GM18520 (cell line): ENCODE data around the gene RASL11B.
"Not testable (repeated sequence)": the region's sequence is repeated elsewhere in the genome, so short reads cannot be mapped to it uniquely, and the experiment has no call there.

Source experiments
- ATAC-seq: cut with Tn5 transposase; IDR thresholded peaks from one replicate; pipeline ENCODE4 v1.9.1; 2021; ENCODE audit not compliant: unreplicated experiment

RASL11B gene, protein sequence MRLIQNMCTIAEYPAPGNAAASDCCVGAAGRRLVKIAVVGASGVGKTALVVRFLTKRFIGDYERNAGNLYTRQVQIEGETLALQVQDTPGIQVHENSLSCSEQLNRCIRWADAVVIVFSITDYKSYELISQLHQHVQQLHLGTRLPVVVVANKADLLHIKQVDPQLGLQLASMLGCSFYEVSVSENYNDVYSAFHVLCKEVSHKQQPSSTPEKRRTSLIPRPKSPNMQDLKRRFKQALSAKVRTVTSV

DNA sequence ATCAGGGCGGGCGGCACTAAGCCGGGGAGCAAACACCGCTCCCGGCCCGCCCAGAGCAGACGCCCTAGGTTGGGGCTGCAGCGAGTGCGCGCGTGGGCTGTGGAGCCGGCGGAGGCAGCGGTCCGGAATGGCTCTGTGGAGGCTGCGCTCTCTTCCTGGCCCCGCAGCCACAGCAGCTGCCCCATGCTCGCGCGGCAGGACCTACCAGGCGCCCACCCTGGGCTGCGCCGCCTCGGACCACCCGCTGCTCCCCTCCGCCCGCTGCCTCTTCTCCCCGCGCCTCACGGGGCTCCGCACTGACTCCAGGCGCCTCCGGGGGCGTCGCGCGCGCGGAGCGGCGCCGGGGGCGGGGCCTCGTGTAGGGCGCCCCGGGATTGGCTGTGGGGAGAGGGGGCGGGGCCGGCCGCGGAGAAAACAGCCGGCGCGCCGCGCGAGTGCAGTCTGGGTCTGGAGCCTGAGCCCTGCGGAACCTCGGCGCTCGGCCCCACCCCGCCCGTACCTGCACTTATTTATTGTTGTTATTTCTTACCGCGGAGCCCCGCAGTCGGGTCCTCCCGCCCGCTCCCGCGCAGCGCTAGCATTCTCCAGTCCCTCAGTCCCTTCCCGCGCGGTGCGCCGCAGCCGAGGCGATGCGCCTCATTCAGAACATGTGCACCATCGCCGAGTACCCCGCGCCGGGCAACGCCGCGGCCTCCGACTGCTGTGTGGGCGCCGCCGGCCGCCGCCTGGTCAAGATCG, at the start of gene RASL11B:
TSS of gene RASL11B (plus strand) at position 439 of the 738 bp plus-strand sequence. CDS start at position 630, 191 bp downstream.
- ATAC-seq: peak; percentile 98

DNA sequence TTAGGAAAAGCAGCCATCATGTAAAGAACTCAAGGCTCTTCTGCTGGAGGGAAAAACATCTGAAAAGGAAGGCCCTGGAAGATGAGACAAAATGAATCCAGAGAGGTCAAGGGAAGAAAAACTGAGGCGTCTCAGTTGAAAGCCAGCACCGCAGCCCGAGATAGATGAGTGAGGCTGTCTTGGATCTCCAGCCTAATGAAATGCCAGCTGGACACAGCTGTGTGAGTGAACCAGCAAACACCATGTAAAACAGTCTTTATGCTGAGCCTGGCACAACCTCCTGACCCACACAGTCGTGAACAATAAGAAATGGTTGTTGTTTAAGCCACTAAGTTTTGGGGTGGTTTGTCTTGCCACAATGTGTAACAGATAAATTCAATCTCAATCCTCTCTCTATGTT, 48.6 kb upstream of the RASL11B start:
- no peak for ATAC-seq

DNA sequence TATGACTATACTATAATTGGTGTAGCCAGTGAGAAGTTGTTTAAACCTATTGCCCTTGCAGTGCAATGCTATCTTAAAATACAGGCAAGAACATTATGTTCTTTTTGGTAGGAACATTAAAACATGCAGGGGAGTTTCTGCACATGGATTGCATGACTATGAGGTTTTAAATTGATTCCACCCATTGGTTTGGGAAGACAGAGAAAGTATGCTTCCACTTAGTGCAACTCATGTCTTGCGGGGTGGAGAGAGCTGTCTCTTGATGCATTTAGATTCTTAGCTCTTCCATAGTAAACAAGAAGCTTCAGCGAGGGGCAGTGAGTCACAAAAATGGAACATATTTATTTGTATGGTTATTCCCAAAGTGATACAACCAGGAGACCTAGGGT, 39.5 kb upstream of the RASL11B start:
- ATAC-seq: no peak

DNA sequence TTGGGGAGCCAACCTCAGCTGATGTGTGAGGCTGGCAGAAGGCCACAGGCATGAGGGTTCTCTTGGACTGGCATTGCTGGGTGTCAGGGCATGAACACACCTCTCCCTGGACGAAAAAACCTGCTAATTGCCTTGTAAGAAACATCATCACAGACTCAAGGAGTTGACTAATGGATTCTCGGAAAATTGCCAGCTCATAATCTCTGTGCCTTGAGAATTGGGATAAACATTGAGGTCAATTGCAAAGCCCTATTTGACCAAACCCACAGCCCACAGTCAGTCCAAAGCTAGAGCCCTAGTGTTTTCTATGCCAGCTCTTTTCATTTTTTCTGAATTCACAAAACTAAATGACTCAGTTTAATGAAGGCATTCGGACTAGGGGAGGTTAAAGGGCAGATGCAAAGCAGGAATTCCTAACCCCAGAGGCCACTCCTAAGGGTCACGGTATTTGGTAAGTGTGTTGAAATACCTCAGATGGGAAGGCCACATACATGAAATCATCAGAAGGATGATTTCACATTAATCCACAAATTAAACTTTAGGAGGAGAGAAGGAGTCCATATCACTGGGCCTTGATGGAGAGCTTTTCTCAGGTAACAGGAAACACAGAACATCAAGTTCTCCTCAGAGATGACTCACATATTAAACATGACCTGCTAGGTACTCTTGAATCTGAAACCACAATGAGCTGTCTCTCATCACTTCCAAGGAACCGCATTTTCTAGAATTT, 39.0 kb upstream of the RASL11B start:
- no peak for ATAC-seq

DNA sequence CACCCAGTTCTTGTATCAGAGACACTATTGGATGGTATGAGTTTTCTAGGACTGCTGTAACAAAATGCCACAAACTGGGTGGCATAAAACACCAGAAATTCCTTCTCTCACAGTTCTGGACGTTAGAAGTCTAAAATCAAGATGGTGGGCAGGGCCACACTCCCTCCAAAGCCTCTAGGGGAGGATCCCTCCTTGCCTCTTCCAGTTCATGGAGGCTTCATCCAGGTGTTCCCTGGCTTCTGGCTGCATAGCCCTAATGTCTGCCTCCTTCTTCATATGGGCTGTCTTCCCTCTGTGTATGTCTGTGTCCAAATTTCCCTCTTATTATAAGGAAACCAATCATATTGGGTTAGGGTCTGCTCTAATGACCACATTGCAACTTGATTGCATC, 38.4 kb upstream of the RASL11B start:
- ATAC-seq: no peak

DNA sequence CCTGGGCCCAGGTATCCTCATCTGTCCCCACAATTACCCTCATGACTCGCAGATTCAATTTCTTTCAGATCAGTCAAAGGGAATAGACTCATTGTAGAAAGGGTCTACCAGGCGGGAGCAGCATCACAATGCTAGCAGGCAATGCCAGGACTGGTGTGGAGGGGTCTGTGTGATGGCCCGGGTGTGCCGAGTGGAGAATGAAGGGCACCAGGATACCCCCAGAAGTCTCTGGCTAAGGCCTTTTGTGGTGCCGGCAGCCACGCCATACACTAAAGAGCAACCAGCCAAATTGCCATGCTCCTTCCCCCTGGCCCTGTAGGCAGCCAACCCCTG, 37.9 kb upstream of the RASL11B start:
- no peak for ATAC-seq

DNA sequence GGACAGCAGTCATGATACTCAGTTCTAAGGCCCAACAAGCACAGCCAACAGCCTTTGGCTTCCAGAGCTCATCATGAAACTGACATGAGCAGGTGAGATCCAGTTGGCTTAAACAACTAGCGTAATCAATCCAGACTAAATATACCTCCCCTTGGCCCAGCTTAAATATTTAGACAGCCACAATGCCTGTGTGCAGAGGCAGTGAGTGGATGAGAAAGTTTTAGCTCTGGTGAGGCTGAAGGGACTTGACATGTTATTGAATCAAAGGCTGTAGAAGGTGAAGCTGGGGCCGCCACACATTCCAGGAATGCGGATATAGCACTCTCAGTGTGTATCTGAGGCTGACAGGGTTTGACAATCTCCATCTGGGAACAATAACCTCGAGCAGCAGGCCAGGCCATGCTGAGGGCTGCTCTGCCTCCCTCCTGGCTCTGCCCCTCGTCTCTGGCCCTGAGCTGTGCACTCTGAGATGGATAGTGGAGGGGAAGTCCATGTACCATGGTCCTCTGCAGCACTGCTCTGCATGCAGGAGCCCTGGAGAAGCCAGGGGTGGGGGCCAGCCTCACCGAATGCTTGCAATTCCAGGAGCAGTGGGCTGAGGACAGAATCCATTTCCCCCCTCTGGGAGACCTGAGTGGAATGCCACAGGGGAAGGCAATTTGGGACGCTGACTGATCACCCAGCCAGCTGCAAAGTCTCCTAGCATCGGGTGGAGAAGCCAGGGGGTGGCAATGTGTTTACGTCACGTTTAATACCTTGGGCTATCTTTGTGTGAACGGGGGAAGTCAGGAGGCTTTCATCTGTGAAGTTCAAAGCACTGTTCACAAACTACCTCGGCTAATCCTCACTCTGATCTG, 37.3 kb upstream of the RASL11B start:
- no peak for ATAC-seq

DNA sequence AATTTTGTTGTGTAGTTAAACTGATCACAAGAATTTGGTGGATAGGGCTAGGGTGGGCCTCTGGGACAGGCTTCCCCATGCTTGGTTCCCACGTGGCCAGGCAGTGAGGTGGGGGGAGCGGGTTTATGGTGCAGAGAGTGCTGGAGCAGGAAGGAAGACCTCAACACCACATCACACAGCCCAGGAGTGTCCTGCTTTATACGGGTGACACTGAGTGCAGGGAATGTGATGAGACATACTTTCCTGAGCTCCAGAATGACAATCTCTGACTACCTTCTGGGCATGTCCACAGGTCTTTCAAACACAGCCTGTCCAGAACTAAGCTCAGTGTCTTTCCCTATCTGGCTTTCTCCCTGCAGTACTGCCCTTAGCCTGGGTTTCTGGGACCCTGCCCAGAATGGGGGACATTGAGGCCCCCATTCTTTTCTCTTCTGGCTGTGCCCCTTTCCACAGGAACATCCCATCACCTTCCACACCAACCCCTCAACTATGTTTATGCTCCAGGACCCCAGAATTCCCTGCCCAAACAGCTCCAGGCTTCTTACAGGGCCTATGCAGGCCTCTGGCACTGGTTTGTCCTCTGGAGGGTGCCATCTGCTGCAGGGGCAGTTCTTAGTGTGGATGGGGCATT, 36.5 kb upstream of the RASL11B start:
- no peak for ATAC-seq

DNA sequence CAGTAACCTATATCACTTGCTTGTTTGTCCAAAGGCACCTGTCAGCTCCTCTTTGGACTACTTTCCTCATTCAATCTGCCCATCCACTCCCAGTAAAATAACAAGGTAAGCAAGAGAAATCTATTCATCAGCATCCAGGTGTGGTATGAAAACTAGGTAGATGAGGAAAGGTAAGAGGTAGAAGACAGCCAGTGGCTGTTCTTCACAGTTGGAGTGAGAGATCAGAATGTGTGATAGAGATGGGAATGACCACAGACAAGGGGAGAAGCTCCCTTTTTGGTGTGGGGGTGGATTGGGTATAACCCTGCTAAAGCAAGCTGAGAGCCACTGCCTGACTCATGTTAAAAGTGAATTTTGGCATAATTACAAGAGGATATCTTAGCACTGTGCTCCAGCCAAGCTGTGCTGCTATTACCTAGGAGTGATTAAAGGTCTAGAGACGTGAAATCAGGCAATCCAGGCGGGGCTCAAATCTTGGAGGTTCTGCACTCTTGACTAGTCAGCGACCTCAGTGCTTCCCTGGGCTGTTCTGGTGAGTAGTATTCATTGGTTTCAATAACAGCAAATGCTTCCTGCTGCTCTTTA, 28.1 kb upstream of the RASL11B start:
- ATAC-seq: no peak

DNA sequence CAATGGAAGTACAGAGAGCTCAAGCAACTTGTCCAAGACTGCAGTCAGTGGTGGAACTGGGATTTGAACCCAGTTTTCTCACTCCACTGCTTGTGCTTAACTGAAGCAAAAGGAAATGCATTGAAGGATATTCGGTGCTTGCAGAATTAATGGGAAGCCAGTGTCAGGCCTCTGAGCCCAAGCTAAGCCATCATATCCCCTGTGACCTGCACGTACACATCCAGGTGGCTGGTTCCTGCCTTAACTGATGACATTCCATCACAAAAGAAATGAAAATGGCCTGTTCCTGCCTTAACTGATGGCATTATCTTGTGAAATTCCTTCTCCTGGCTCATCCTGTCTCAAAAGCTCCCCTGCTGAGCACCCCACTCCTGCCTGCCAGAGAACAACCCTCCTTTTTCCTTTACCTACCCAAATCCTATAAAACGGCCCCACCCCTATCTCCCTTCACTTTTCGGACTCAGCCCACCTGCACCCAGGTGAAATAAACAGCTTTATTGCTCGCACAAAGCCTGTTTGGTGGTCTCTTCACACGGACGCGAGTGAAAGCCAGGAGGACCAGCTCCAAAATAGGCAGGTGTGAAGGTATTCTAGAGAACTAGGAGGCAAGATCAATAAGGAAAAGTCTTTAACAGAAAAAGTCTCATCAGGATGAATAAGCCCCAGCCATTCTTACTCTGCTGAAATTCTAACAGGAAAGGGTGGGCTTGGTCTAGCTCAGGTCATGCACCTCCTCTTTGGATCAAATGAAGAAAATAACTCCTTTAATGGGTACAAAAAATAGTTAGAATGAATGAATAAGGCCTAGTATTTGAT, 27.3 kb upstream of the RASL11B start:
- not testable (repeated sequence) for ATAC-seq

DNA sequence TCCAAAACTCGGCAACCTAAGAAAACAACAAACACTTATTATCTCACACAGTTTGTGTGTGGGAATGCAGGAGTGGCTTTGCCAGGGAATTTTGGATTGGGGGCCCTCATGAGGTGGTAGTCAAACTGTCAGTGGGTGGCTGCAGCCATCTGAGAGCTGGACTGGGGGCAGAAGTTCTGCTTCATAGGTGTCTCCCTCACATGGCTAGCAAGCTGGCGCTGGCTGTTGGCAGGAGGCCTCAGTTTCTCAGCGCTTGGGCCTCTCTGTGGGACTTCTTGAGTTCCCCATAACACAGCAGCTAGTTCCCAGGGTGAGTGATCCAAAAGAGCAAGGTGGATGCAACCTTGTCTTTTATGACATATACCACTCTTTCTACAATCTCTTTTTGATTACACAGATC, 26.0 kb upstream of the RASL11B start:
- ATAC-seq: no peak

DNA sequence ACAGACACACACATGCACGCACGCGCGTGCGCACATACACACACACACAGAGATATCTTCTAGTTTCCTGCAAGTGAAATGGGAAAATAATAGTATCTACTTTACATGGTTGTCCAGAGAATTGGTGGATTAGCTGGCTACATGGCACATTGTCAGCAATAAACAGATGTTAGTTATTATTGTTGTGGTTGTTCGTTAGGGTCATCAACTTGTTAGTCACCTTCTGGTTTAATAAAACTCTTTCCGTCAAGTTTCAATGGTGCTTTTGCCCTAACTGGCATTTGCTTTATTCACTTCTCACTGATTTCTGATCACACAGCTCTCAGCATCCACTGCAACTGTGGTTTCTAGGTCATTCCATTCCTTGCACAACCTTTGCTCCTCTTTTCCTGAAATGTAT, 25.4 kb upstream of the RASL11B start:
- no peak for ATAC-seq

DNA sequence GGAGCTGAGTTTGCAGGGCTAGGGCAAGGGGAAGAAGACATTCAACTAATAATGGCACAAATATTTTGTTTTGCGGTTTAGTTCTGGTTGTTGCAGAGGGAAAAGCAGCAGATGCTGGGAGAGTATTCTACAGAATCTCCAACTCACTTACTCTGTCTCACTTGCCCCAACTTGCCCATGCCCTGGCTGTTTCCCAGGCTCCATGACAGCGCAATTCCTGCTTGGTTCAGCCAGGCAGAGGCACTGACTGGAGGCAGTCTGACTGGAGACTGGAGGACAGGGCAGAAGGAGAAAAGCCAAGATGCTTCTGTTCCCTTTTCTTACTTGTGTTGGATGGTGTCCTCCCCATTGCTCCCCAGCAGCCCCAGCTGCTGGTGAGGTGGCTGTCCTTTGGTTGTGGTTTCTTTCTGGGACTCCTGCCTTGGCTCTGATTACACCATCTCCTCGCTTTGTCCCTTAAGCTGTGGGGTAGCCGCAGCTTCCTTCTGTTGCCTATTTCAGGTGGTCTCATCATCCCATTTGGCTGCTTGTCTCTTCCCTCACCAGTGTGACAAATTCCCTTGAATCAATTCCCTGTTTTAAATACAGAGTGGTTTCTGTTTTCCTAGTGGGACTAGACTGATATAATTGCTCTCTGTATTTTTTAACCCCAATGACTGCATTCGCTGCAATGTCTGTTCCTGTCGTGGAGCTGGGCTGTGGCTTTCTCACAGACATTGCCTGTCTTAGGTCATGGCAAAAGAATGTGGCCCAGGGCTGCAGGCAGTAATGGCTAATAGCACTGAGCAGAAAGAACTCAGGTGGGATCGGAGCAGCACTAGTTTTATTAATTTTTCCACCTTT, 24.2 kb upstream of the RASL11B start:
- no peak for ATAC-seq

DNA sequence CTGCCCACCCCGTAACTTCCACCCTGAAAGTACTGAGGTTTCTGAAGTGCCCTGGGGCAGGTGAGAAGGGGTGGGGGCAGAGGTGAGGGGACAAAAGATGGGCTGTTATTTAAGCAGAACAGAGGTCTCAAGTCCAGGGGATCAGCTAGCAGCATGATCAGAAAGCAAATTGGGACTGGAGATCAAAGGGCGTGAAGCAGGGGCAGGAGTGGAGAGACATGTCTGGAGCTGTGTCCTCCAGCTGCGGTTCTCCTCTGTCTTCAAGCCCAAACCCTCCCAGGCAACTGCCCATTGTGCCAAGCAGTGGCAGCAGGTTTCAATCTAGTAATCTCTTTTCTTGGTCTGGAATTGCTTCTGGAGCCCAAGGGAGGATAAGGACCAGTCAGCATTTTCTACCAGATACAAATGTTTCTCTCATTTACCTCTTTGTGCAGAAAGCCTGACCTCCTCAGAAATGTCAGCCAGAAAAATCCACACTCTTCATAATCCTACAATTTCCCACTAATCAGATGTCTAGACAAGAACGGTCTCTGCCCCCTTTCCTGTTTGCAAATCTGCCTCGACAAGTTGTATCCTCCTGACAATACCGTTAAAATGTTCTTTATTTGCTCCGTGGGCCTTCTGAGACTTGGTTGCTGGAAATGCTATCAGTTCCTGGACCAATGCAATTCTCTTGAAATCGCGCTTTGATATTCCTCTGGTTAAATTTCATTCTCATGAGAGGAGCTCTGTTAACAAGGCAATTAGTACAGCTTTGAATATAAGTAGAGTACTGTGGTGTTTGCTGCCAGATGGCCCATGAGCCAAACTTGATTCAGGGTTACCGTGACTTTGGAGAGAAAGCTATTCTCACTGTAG, 23.2 kb upstream of the RASL11B start:
- ATAC-seq: no peak

DNA sequence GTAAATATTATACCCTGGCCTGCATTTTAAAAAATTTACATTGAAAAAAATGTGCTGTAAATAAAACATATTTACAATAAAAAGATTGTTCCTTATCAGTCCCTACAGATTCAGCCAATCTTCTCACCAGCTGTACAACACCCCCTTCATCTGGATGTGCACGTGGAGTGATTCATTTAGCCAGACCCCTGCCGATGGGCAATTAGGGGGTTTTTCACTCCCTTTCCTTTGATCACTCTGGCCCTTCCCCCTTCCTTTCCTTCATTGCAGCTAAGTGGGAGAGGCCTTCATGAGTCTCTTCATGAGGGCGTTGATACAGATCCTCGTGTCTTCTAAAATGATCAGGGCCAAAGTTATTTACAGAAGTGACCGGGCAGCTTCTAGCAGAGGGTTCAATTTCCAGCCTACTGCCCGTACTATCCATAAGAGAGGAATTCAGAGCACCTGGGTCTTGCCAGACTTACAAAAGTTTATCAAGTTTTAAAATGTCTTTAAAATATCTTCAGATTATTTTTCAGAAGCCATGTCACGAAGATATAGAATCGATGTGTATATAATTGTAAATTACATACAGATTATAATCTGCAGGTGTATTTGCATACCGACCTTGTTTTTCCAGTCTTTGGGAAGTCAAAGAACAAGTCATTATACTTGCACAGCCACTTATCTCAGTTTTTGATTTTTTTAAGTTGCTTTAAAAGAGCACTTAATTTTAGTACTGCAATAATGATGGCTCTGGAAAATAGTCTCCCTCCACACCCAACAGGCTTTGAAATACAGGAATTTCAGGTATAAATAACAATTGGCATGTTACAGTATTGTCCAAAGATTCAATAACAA, 21.4 kb upstream of the RASL11B start:
- ATAC-seq: no peak

DNA sequence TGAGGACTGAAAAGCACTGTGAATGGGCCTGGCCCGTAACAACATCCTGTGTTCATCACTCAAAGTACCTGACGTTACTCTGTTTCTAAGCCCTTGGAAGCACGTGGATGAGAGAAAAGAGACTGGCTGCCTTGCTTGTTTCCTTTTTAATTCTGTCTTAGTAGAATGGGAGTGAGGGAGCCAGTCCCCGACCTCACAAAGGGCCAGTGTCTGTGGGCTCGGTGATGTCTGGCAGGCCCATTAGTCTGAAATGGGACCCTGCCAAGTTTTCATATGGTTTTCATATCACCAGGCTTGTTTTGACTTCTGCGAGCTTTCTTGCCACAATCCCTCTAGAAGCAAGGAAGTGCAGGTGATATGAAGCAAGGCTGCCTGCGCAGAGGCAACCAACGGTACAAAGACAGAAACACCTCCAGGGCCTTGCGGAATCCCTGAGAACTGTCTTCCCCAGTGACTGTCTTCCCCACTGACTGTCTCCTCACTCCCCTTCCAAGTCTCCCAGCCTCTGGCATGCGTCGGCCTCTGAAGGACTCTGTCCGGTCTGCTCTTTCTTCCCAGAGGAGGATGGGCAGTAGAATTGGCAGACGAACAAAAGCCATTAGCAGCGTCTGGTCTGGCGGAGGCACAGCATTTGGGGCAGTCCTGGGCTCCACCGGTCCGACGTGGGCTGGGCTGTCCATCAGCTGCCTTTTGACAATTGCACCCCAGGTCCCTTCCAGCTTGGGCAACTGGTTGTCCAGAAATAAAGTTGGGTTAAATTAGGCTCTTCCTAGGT, 20.2 kb upstream of the RASL11B start:
- no peak for ATAC-seq
